Fibroblast of villous mesenchyme (primary cell): ENCODE measurements around the gene CST1. TPM values are rescaled to one million over a fixed set of nuclear protein-coding genes. Genes with fewer than 3 reads are reported as not detected.
"Not testable (repeated sequence)": the region's sequence is repeated elsewhere in the genome, so short reads cannot be mapped to it uniquely, and the experiment has no call there.

Experiments used
- DNase-seq: peaks from one replicate; pipeline ENCODE4 v3.0.0-alpha.2; 2010; ENCODE audit warnings: low read depth
- H3K4me3 ChIP-seq: 2 replicates; pipeline ENCODE4 v1.5.1; 2011; ENCODE audit warnings: low read depth, mild to moderate bottlenecking, low read length
- CTCF ChIP-seq: IDR thresholded peaks from 2 replicates; pipeline ENCODE4 v1.5.1; 2012; ENCODE audit warnings: low read depth, mild to moderate bottlenecking, low read length; ENCODE audit not compliant: insufficient read depth
- total RNA-seq: library from RNA; depleted of rRNA; stranded (reverse); fragments of >200 nt; gene quantifications from 2 replicates; pipeline ENCODE4 v1.2.3, GENCODE V29; 2012

CST1 gene
- total RNA-seq, 1 donor = 3.9 TPM

- TF ChIP-seq CTCF = no peak
- DNase-seq = no peak
Measured at GRCh38 chr20:23766531-23766930, 15.8 kb upstream of the CST1 start.

GRCh38 chr20:23765578-23765977 lies 14.8 kb upstream of the CST1 start:
- DNase-seq = no peak
- TF ChIP-seq CTCF = no peak
- no peak overlapping the region for H3K4me3 ChIP-seq

More at GRCh38 chr20:23766531-23766930, 15.8 kb upstream of the CST1 start:
- no peak overlapping the region for H3K4me3 ChIP-seq

- not testable (repeated sequence) for DNase-seq, H3K4me3 ChIP-seq
Measured at GRCh38 chr20:23764630-23765029, 13.9 kb upstream of the CST1 start.

- H3K4me3 ChIP-seq = no peak overlapping the region
- TF ChIP-seq CTCF = no peak
Measured at GRCh38 chr20:23763345-23763744, 12.6 kb upstream of the CST1 start.

GRCh38 chr20:23759306-23759940 lies 8.7 kb upstream of the CST1 start:
- no peak for DNase-seq
- H3K4me3 ChIP-seq = no peak overlapping the region
- TF ChIP-seq CTCF = no peak

More at GRCh38 chr20:23763345-23763744, 12.6 kb upstream of the CST1 start:
- no peak for DNase-seq

DNA sequence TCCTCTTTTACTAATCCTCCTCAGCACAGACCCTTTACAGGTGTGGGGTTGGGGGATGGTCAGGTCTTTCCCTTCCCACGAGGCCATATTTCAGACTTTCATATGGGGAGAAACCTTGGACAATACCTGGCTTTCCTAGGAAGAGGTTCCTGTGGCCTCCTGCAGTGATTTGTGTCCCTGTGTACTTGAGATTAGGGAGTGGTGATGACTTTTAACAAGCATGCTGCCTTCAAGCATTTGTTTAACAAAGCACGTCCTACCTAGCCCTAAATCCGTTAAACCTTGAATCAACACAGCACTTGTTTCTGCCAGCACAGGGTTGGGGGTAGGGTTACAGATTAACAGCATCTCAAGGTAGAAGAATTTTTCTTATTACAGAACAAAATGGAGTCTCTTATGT lies 6.1 kb upstream of the CST1 start:
- DNase-seq, H3K4me3 ChIP-seq: not testable (repeated sequence)

DNA sequence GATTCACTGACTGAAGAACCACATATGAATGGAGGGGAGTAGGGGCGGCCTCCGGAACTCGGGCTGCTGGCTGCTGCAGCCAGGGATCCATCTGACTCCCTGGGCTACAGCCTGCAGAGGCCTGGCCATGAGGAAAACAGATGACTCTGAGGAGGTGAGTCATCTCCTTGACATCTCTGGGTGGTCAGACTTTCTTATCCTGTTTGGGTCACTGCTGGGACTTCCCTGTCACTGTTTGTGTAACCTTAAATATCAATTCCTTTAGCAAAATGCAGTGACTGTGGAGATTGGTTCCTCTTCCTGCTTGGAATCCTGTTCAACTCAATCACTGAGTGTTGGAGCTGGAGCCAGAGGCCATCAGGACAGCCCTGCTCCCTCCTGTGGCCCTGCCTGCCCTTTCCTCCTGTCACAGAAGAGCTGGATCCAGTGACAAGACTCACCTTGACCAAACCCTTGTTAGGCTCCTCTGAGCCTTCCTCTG lies 4.4 kb upstream of the CST1 start:
- DNase-seq = peak; percentile 38
- not testable (repeated sequence) for H3K4me3 ChIP-seq

- no peak for DNase-seq
- TF ChIP-seq CTCF = no peak
- H3K4me3 ChIP-seq = no peak overlapping the region
Measured at GRCh38 chr20:23754731-23755130, 4.0 kb upstream of the CST1 start.
